Stimulated activated CD4-positive, alpha-beta T cell treated with anti-CD3 and anti-CD28 coated beads, TNF-alpha, amount 100 ng/mL, for 1 hour (primary cell): ENCODE data around the gene CYP19A1.
"Not testable (repeated sequence)": the region's sequence is repeated elsewhere in the genome, so short reads cannot be mapped to it uniquely, and the experiment has no call there.

Source experiments
- DNase-seq, 3 donors: peaks; one replicate each; pipeline ENCODE4 v3.0.0-alpha.2; 2020; ENCODE audit warnings: low read depth in 3 of 3, low spot score in 1 of 3

CYP19A1 gene

GRCh38 chr15:51299187-51300015 is 39.0 kb downstream of the CYP19A1 start:
- no peak for DNase-seq

- no peak for DNase-seq
Observed at GRCh38 chr15:51298620-51299019, 39.8 kb downstream of the CYP19A1 start.

- no peak for DNase-seq
Observed at GRCh38 chr15:51290720-51291119, 47.7 kb downstream of the CYP19A1 start.

- DNase-seq, result no peak
Observed at GRCh38 chr15:51289290-51289689, 49.1 kb downstream of the CYP19A1 start.

- no peak for DNase-seq
Observed at GRCh38 chr15:51288143-51289065, 50.0 kb downstream of the CYP19A1 start.

- DNase-seq, result no peak
Observed at GRCh38 chr15:51286816-51287215, 51.6 kb downstream of the CYP19A1 start.

GRCh38 chr15:51285399-51285798 is 53.0 kb downstream of the CYP19A1 start:
- no peak for DNase-seq

- DNase-seq, result no peak
Observed at GRCh38 chr15:51284871-51285270, 53.5 kb downstream of the CYP19A1 start.

GRCh38 chr15:51283026-51283425 is 55.4 kb downstream of the CYP19A1 start:
- no peak for DNase-seq

GRCh38 chr15:51282241-51282640 is 56.2 kb downstream of the CYP19A1 start:
- DNase-seq, result not testable (repeated sequence)

- DNase-seq, result no peak
Observed at GRCh38 chr15:51281368-51281967, 56.9 kb downstream of the CYP19A1 start.

GRCh38 chr15:51280838-51281237 is 57.6 kb downstream of the CYP19A1 start:
- no peak for DNase-seq

- DNase-seq, result no peak
Observed at GRCh38 chr15:51279391-51279790, 59.0 kb downstream of the CYP19A1 start.

GRCh38 chr15:51277101-51277500 is 61.3 kb downstream of the CYP19A1 start:
- DNase-seq, result no peak

GRCh38 chr15:51274956-51275355 is 63.4 kb downstream of the CYP19A1 start:
- no peak for DNase-seq

GRCh38 chr15:51270706-51271105 is 67.7 kb downstream of the CYP19A1 start:
- no peak for DNase-seq

GRCh38 chr15:51269496-51269895 is 68.9 kb downstream of the CYP19A1 start:
- DNase-seq, result no peak

- no peak for DNase-seq
Observed at GRCh38 chr15:51267703-51268083, 70.7 kb downstream of the CYP19A1 start.

GRCh38 chr15:51267051-51267702 is 71.2 kb downstream of the CYP19A1 start:
- no peak for DNase-seq

- no peak for DNase-seq
Observed at GRCh38 chr15:51266656-51267050, 71.7 kb downstream of the CYP19A1 start.

- DNase-seq, result no peak
Observed at GRCh38 chr15:51265037-51265555, 73.3 kb downstream of the CYP19A1 start.
